ENCODE measurements around the gene PSMD9. TPM values are rescaled to one million over a fixed set of nuclear protein-coding genes. Genes with fewer than 3 reads are reported as not detected.

Gene PSMD9
- total RNA-seq, 1 experiment from 2014 or later: 62.7 TPM

GRCh38 chr12:121921066-121921465, 32.5 kb downstream of the PSMD9 start:
- H3K27ac ChIP-seq (ENCODE audit: low read length): no peak overlapping the region
- POLR2A ChIA-PET: interaction anchor here (0.5 kb wide), 1 partner anchor 68 kb away, joined by 3 read pairs; no protein-coding TSS in a partner anchor

DNA sequence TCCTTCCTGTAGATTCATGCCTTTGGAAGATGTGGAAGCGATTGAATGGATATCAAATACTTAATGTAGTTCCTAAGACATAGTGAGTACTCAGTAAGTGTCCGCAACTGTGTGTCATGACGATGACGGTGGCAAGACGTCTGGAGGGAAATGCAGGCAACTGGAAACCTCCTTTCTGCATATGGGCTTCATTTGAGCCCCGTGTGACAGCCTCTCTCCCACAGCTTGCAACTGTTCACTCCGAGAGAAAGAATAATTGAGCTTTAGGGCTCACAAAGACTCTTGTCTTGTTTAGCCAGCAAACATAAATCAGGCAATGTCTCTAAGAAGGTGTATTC, 36.7 kb downstream of the PSMD9 start:
- ChIA-PET CTCF (no interaction called here), POLR2A (no interaction called here)
- no peaks in the 10 kb centered on the region for H3K27me3 ChIP-seq (ENCODE audit: control insufficient read depth, insufficient read depth, low read length)
- peaks cover 10% of the 10 kb centered on the region for H3K4me1 ChIP-seq (ENCODE audit: control insufficient read depth, insufficient read depth, low read length)
- TF ChIP-seq, protein P1, sequence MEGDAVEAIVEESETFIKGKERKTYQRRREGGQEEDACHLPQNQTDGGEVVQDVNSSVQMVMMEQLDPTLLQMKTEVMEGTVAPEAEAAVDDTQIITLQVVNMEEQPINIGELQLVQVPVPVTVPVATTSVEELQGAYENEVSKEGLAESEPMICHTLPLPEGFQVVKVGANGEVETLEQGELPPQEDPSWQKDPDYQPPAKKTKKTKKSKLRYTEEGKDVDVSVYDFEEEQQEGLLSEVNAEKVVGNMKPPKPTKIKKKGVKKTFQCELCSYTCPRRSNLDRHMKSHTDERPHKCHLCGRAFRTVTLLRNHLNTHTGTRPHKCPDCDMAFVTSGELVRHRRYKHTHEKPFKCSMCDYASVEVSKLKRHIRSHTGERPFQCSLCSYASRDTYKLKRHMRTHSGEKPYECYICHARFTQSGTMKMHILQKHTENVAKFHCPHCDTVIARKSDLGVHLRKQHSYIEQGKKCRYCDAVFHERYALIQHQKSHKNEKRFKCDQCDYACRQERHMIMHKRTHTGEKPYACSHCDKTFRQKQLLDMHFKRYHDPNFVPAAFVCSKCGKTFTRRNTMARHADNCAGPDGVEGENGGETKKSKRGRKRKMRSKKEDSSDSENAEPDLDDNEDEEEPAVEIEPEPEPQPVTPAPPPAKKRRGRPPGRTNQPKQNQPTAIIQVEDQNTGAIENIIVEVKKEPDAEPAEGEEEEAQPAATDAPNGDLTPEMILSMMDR (IDR thresholded peaks at IDR 0.05): no peak
- no peak for TF ChIP-seq SIN3A (IDR thresholded peaks at IDR 0.05; ENCODE audit: borderline replicate concordance, insufficient read depth, low read depth, low read length)
- no peak for TF ChIP-seq TCF7L2 (IDR thresholded peaks at IDR 0.05; ENCODE audit: low read depth, low read length)
- no peak for TF ChIP-seq POLR2AphosphoS5 (IDR thresholded peaks at IDR 0.05; ENCODE audit: low read depth, low read length)
- TF ChIP-seq, protein P2, sequence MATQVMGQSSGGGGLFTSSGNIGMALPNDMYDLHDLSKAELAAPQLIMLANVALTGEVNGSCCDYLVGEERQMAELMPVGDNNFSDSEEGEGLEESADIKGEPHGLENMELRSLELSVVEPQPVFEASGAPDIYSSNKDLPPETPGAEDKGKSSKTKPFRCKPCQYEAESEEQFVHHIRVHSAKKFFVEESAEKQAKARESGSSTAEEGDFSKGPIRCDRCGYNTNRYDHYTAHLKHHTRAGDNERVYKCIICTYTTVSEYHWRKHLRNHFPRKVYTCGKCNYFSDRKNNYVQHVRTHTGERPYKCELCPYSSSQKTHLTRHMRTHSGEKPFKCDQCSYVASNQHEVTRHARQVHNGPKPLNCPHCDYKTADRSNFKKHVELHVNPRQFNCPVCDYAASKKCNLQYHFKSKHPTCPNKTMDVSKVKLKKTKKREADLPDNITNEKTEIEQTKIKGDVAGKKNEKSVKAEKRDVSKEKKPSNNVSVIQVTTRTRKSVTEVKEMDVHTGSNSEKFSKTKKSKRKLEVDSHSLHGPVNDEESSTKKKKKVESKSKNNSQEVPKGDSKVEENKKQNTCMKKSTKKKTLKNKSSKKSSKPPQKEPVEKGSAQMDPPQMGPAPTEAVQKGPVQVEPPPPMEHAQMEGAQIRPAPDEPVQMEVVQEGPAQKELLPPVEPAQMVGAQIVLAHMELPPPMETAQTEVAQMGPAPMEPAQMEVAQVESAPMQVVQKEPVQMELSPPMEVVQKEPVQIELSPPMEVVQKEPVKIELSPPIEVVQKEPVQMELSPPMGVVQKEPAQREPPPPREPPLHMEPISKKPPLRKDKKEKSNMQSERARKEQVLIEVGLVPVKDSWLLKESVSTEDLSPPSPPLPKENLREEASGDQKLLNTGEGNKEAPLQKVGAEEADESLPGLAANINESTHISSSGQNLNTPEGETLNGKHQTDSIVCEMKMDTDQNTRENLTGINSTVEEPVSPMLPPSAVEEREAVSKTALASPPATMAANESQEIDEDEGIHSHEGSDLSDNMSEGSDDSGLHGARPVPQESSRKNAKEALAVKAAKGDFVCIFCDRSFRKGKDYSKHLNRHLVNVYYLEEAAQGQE (IDR thresholded peaks at IDR 0.05; ENCODE audit: insufficient read depth in 1 of 2, low read depth in 2 of 2, low read length in 1 of 2): no peak
- BruUV-seq (replicated peaks): no TSS peak
- in situ Hi-C loops (cut with HindIII; ENCODE audit: low pct_unique_long_range_greater_than_20kb, low sequenced_read_pairs) (no loop called here), intact Hi-C loops (cut with micrococcal nuclease; ENCODE audit: unreplicated experiment) (loop anchor here (10.0 kb wide), 1 partner anchor 69 kb away; no protein-coding TSS in a partner anchor)
- H3K4me3 ChIP-seq (ENCODE audit: low read depth in 2 of 2, low read length in 2 of 2): no peak overlapping the region
- H3K27ac ChIP-seq (ENCODE audit: low read length): peak overlapping the region; percentile 82
- H3K9me3 ChIP-seq (ENCODE audit: control insufficient read depth, insufficient read depth, low read depth, low read length): no peaks in the 10 kb centered on the region
- no peaks in the 10 kb centered on the region for H3K36me3 ChIP-seq (ENCODE audit: control insufficient read depth, insufficient read depth, low read length)
- DNase-seq (ENCODE audit: low read depth, low spot score) (no peak), ATAC-seq (peak; percentile 23; the same call in 1 of the 2 replicates)

More at GRCh38 chr12:121921066-121921465, 32.5 kb downstream of the PSMD9 start:
- TF ChIP-seq, protein P2 (IDR thresholded peaks at IDR 0.05; ENCODE audit: insufficient read depth in 1 of 2, low read depth in 2 of 2, low read length in 1 of 2): no peak
- TF ChIP-seq SIN3A (IDR thresholded peaks at IDR 0.05; ENCODE audit: borderline replicate concordance, insufficient read depth, low read depth, low read length) (no peak), TCF7L2 (IDR thresholded peaks at IDR 0.05; ENCODE audit: low read depth, low read length) (no peak), POLR2AphosphoS5 (IDR thresholded peaks at IDR 0.05; ENCODE audit: low read depth, low read length) (no peak)
- TF ChIP-seq, protein P1 (IDR thresholded peaks at IDR 0.05): no peak
- no peaks in the 10 kb centered on the region for H3K9me3 ChIP-seq (ENCODE audit: control insufficient read depth, insufficient read depth, low read depth, low read length)
- intact Hi-C loops (cut with micrococcal nuclease; ENCODE audit: unreplicated experiment) (loop anchor here (10.0 kb wide), 1 partner anchor 74 kb away; no protein-coding TSS in a partner anchor), in situ Hi-C loops (cut with HindIII; ENCODE audit: low pct_unique_long_range_greater_than_20kb, low sequenced_read_pairs) (no loop called here)
- BruUV-seq (replicated peaks): no TSS peak
- DNase-seq (ENCODE audit: low read depth, low spot score): no peak
- peaks cover 22% of the 10 kb centered on the region for H3K4me1 ChIP-seq (ENCODE audit: control insufficient read depth, insufficient read depth, low read length)
- CTCF ChIA-PET: no interaction called here
- H3K27me3 ChIP-seq (ENCODE audit: control insufficient read depth, insufficient read depth, low read length): no peaks in the 10 kb centered on the region
- H3K36me3 ChIP-seq (ENCODE audit: control insufficient read depth, insufficient read depth, low read length): no peaks in the 10 kb centered on the region
- ATAC-seq: no peak
- no peak overlapping the region for H3K4me3 ChIP-seq (ENCODE audit: low read depth in 2 of 2, low read length in 2 of 2)

Data from Panc1 (cell line).